HG03565 (cell line): Measurements from ENCODE around the gene RNF182.
"Not testable (repeated sequence)": the region's sequence is repeated elsewhere in the genome, so short reads cannot be mapped to it uniquely, and the experiment has no call there.

Source experiments
- ATAC-seq: cut with Tn5 transposase; IDR thresholded peaks from one replicate; pipeline ENCODE4 v1.9.1; 2021; ENCODE audit warnings: mild to moderate bottlenecking, moderate library complexity; ENCODE audit not compliant: unreplicated experiment

The RNF182 gene

DNA sequence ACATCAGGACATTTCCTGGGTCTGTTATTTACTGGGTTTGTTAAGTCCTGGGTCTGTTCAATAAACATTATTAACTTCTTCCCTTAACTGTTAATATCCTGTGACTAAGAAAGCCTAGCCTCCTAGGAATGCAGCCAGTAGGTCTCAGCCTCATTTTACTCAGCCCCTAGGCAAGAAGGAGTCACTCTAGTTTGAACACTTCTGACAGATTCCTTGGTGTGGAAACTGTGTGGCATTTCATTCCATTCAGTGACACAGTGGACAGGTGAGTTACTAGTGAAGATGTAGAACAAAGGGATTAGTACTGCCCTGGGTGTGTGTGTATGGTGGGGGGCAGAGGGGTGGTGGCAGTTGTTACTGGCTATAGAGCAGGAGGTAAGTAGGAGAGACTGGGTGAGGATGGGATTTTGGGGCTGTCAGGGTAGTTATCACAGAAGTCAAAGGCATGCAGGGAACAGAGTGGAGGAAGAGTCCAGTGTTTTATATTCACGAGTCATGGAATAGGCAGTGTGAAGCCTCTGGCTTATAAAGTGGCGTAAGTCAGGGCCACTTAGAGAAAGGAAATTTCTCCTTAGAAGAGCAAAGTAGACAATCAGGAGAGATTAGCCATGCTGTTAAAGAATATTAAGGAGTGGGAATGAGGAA lies 28.4 kb downstream of the RNF182 start:
- ATAC-seq: no peak

DNA sequence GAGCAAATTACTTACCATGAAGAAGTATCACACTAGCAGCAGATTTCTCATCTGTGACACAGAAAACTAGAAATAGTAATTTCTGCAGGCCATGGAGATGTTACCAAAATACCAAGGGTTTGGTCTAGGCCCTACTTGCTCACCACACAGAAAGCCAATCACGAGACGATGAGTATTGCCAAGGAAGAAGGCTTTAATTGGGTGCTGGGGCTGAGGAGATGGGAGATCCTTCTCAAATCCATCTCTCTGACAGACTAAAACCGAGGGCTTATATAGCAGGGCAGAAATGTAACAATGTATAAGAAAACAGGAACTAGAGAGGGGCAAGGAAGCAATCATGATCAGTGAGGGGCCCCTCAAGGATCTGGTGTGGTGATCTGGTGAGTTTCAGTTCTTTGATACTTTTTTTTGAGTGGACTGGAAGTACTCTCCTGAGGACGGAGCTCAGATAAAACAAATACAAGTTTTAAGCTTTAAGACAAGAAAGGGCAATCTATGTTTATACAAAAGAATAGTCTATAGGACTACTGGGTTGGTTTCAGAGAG lies 40.9 kb downstream of the RNF182 start:
- ATAC-seq: no peak

GRCh38 chr6:13971303-13971702 lies 46.6 kb downstream of the RNF182 start:
- no peak for ATAC-seq

DNA sequence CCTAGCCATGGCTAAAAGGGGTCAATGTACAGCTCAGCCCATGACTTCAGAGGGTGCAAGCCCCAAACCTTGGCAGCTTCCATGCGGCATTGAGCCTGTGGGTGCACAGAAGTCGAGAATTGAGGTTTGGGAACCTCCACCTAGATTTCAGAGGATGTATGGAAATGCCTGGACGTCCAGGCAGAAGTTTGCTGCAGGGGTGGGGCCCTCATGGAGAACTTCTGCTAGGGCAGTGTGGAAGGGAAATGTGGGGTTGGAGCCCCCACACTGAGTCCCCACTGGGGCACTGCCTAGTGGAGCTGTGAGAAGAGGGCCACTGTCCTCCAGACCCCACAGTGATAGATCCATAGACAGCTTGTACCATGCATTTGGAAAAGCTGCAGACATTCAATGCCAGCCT lies 47.9 kb downstream of the RNF182 start:
- ATAC-seq: not testable (repeated sequence)

DNA sequence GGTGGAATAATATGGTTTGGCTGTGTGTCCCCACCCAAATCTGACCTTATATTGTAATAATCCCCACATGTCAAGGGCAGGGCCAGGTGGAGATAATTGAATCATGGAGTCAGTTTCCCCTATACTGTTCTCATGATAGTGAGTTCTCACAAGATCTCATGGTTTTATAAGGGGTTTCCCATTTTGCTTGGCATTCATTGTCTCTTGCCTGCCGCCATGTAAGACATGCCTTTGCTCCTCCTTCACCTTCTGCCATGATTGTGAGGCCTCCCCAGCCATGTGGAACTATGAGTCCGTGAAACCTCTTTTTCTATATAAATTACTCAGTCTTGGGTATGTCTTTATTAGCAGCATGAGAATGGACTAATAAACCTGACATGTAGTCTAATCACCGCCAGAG lies 48.7 kb downstream of the RNF182 start:
- not testable (repeated sequence) for ATAC-seq

GRCh38 chr6:13978102-13978640 lies 53.4 kb downstream of the RNF182 start:
- ATAC-seq: no peak

DNA sequence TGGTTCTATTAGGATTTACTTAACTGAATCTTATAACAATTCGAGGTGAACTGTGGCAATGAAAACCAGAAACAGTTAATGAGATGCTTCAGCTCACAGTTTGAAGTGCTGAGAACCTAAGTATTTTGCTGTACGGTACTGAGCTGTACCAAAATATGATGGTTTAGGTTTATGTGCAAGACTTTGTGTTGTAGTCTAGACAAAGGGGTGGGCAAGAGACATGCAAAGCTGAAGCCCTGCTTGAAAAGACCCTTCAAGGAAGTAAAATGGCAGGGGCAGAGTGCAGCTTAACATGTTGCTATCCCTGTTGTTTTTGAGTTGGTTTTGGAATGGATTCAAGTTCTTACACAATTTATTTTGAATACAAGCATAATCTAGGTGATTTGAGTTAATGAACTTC lies 54.0 kb downstream of the RNF182 start:
- ATAC-seq: no peak

- no peak for ATAC-seq
Measured at GRCh38 chr6:13979284-13980171, 54.8 kb downstream of the RNF182 start.

- ATAC-seq: no peak
Measured at GRCh38 chr6:13980534-13980933, 55.8 kb downstream of the RNF182 start.

DNA sequence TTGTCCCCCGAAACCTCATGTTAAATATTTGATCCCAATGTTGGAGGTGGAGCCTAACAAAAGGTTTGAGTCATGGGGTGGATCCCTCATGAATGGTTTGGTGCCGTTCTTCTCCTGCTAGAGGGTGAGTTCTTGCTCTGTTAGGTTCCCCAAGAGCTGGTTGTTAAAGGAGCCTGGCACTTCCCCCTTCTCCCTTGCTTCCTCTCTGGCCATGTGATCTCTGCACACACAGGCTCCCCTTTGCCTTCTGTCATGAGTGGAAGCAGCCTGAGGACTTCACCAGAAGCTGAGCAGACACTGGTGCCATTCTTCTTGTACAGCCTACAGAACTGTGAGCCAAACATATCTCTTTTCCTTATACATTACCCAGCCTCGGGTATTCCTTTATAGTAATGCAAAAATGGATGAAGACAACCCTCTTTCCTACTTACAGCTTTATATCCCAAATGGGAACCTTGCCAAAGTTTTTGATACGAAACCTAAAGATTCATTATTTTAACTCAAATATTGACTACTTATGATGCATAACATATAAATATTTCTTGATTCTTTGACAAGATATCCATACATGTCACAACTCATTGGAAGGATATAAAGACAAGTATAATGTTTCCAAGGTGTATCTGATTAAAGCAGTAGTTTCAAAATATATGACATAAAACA lies 61.0 kb downstream of the RNF182 start:
- ATAC-seq: no peak

DNA sequence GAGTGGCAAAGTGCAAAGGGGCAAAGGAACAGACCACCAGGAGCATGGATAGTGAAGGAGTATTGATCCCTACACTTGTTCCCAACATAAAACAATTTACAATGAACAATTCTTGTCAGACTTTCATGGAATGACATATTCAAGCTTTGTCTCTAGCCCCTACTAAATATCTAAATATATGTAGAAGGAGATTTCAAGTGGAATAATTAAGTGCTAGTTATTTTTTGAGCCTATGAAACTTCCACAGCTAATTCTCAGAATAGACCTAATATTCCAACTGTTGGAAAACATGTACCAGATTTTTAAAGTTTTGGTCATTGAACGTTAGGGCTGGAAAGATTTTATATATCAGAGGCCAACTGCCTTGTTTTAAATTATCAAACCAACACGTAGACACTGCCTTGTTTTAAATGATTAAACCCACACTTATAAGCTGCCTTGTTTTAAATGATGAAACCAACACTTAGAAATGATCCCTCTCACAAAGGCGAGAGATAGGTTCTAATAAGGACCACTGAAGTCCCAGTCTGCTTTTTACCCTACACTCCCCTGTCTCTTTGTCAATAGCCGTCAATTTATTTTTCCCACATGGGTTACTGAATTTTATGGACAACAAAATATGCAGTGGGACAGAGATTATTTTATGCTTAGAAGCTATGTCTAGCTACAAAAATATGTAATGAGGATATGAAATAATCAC lies 62.1 kb downstream of the RNF182 start:
- ATAC-seq: no peak

- no peak for ATAC-seq
Measured at GRCh38 chr6:13987400-13987865, 62.7 kb downstream of the RNF182 start.

DNA sequence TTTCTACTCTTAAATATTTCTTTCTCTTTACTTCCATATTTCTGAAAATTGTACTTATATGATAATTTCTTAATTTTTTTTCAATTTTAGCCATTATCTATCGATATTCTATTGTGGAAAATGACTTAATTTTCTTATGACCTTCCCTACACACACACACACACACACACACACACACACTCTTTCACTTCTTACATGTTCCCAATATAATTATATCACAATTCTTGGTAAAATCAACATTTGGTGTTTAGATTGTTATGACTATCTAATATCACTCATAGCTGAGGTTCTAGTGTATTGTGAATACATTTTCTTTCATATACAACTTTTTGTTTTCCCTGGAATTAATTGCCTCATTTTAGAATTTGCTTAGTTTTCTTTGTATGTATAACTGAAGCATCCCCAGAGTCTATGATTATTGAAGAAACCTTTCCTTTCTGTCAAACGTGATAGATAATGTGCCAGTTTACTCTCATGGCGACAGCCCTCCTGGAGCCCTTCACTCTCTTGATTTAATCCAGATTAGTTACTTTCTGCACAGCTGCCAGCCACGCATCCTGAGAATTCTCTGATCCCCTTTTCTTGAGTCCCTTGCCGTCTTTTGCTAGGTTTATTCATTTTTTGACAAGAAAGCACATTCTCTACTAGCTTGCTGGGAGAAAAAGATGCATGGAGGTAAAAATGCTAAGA lies 63.4 kb downstream of the RNF182 start:
- ATAC-seq: no peak

DNA sequence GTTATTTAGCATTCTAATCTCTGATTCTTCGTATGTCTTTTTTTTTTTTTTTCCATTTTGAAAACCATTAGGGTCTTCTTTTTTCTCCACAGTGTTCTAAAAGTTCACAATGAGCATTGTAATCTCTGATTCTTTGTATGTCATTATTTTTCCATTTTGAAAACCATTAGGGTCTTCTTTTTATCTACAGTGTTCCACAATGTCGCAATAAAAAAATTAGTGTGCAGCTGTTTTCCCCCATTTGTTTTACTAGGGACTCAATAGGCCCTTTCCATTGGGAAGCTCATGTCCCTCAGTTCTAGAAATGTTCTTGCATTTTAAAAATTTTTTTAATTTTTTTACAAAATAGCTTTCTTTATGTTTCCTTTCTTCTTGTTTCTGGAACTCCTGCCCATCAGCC lies 64.2 kb downstream of the RNF182 start:
- no peak for ATAC-seq

- no peak for ATAC-seq
Measured at GRCh38 chr6:13989496-13990144, 64.9 kb downstream of the RNF182 start.

- no peak for ATAC-seq
Measured at GRCh38 chr6:13990796-13991195, 66.0 kb downstream of the RNF182 start.

DNA sequence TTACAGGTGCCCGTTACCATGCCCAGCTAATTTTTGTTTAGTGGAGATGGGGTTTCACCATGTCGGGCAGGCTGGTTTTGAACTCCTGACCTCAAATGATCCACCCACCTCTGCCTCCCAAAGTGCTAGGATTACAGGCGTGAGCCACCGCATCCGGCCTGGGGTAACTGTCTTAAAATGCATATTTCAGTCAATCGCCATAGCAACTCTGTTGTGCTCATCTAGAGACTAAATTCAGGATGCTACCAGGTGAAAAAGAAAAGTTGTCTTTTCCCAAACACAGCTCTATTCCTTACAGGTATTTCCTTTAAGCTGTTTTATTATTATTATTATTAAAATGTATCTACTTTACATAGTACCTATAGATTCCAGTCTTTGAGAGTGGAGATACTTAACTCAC lies 66.6 kb downstream of the RNF182 start:
- ATAC-seq: no peak

DNA sequence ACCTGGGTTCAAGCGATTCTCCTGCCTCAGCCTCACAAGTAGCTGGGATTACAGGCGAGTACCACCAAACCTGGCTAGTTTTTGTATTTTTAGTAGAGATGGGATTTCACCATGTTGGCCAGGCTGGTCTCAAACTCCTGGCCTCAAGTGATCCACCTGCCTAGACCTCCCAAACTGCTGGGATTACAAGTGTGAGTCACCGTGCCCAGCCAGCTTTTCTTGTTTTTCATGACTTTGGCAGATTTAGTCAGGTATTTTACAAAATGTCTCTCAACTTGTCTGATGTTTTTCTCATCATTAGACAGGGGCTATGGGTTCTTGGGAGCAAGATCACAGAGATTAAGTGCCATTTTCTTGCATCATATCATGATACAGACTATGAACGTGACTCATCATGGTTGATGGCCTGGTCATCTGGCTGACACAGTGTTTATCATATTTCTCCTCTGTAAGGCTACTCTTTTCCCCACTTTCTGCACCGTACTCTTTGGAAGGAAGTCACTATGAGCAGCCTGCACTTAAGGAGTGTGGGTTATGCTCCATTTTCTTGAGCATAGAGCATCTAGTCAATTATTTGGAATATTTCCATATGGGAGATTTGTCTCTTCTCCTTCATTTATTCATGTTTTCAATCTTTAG lies 67.8 kb downstream of the RNF182 start:
- no peak for ATAC-seq

DNA sequence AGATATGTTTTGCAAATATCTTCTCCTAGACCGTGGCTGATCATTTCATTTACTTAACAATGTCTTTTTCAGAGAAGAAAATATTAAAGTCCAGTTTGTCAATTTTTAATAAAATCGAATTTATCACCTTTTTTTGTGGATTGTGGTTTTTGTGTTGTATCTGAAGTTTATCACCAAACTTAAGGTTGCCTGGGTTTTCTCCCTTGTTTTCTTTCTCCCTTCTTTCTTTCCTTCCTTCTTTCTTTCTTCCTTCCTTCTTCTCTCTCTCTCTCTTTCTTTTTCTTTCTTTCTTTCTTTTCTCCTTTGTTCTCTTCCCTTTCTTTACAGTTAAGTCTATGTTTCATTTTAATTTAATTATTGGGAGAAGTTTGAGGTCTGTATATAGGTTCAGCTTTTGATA lies 68.7 kb downstream of the RNF182 start:
- no peak for ATAC-seq
